Neural cell (in vitro differentiated cells): Measurements from ENCODE around the gene CCDC9. TPM values are rescaled to one million over a fixed set of nuclear protein-coding genes. Genes with fewer than 3 reads are reported as not detected.
A peak's percentile ranks its signal among the peaks of the same experiment; 100 is the strongest.
"Not testable (repeated sequence)": the region's sequence is repeated elsewhere in the genome, so short reads cannot be mapped to it uniquely, and the experiment has no call there.

Experiments
- H2AFZ ChIP-seq: fragments of 200-600, 300-800 bp; sonication (generic), shearing (Covaris generic); 2 replicates; pipeline ENCODE4 v1.6.0; 2014; ENCODE audit warnings: low read depth, mild to moderate bottlenecking, antibody characterized with exemption, low read length, moderate library complexity
- H3F3A ChIP-seq: fragments of 200-600 bp; shearing (Covaris generic); 2 replicates; pipeline ENCODE4 v1.6.1; 2016; ENCODE audit warnings: mild to moderate bottlenecking, moderate library complexity, mixed read lengths, antibody characterized with exemption, low read length; ENCODE audit not compliant: insufficient read depth, poor library complexity, severe bottlenecking
- H3K27ac ChIP-seq: fragments of 200-600, 300-800 bp; sonication (generic), shearing (Covaris generic); 2 replicates; pipeline ENCODE4 v1.5.1; 2014; ENCODE audit warnings: mild to moderate bottlenecking, low read length, moderate library complexity
- H3K27me3 ChIP-seq: fragments of 300-800, 200-600 bp; sonication (generic), shearing (Covaris generic); 2 replicates; pipeline ENCODE4 v1.6.0; 2014; ENCODE audit warnings: mild to moderate bottlenecking, low read depth, low read length, moderate library complexity; ENCODE audit not compliant: insufficient read depth
- H3K36me3 ChIP-seq: fragments of 300-800, 200-600 bp; sonication (generic), shearing (Covaris generic); 2 replicates; pipeline ENCODE4 v1.5.1; 2014; ENCODE audit warnings: mild to moderate bottlenecking, antibody characterized with exemption, low read length, moderate library complexity; ENCODE audit not compliant: insufficient read depth
- H3K4me2 ChIP-seq: fragments of 300-800, 200-600 bp; sonication (generic), shearing (Covaris generic); 2 replicates; pipeline ENCODE4 v1.6.0; 2014; ENCODE audit warnings: mild to moderate bottlenecking, low read length
- H3K4me3 ChIP-seq: fragments of 300-800, 200-600 bp; sonication (generic), shearing (Covaris generic); 2 replicates; pipeline ENCODE4 v1.5.1; 2014; ENCODE audit warnings: mild to moderate bottlenecking, low read length, moderate library complexity
- H3K79me2 ChIP-seq: fragments of 200-600 bp; shearing (Covaris generic); replicated peaks from 2 replicates; pipeline ENCODE4 v1.6.0; 2014; ENCODE audit warnings: mild to moderate bottlenecking, low read length, moderate library complexity; ENCODE audit not compliant: insufficient read depth
- H3K9ac ChIP-seq: fragments of 300-800, 200-600 bp; sonication (generic), shearing (Covaris generic); 2 replicates; pipeline ENCODE4 v1.6.1; 2016; ENCODE audit warnings: mild to moderate bottlenecking, low read length, mixed read lengths
- H3K9me2 ChIP-seq: fragments of 200-600 bp; shearing (Covaris generic); 2 replicates; pipeline ENCODE4 v1.6.1; 2016; ENCODE audit warnings: mild to moderate bottlenecking, low read length, mixed read lengths; ENCODE audit not compliant: insufficient read depth
- H3K9me3 ChIP-seq: fragments of 200-600, 300-800 bp; sonication (generic), shearing (Covaris generic); 2 replicates; pipeline ENCODE4 v1.6.1; 2016; ENCODE audit warnings: mild to moderate bottlenecking, mixed run types, low read length, moderate library complexity, mixed read lengths
- H4K20me1 ChIP-seq: fragments of 200-600 bp; shearing (Covaris generic); 2 replicates; pipeline ENCODE4 v1.6.1; 2016; ENCODE audit warnings: mild to moderate bottlenecking, mixed run types; ENCODE audit not compliant: insufficient read depth
- CTCF ChIP-seq: fragments of 450-650 bp; IDR thresholded peaks from 2 replicates; pipeline ENCODE4 v1.5.1; 2014; ENCODE audit warnings: antibody characterized with exemption, mild to moderate bottlenecking, moderate library complexity; ENCODE audit not compliant: poor library complexity, severe bottlenecking
- EZH2 ChIP-seq: fragments of 200-600, 300-800 bp; shearing (Covaris generic), sonication (generic); IDR thresholded peaks from 2 replicates; pipeline ENCODE4 v1.6.1; 2014; ENCODE audit warnings: antibody characterized with exemption, low read length, borderline replicate concordance, mild to moderate bottlenecking; ENCODE audit not compliant: insufficient read depth, poor library complexity, severe bottlenecking
- MXI1 ChIP-seq: fragments of 450-650 bp; conservative IDR thresholded peaks from 2 replicates; pipeline ENCODE4 v1.6.1; 2014; ENCODE audit warnings: antibody characterized with exemption, mild to moderate bottlenecking; ENCODE audit not compliant: poor library complexity, severe bottlenecking
- POLR2AphosphoS5 ChIP-seq: IDR thresholded peaks from 2 replicates; pipeline ENCODE4 v1.6.1; 2012
- RAD21 ChIP-seq: fragments of 450-650 bp; conservative IDR thresholded peaks from 2 replicates; pipeline ENCODE4 v1.6.1; 2014; ENCODE audit warnings: antibody characterized with exemption, mild to moderate bottlenecking, moderate library complexity
- REST ChIP-seq: IDR thresholded peaks from 2 replicates; pipeline ENCODE4 v1.6.1; 2012; ENCODE audit warnings: borderline replicate concordance
- SMC3 ChIP-seq: fragments of 450-650 bp; conservative IDR thresholded peaks from 2 replicates; pipeline ENCODE4 v1.6.1; 2014; ENCODE audit warnings: antibody characterized with exemption, mild to moderate bottlenecking, moderate library complexity; ENCODE audit not compliant: poor library complexity
- polyA plus RNA-seq: library from polyadenylated mRNA; depleted of rRNA; stranded (reverse); fragments of >200 nt; gene quantifications from 2 replicates; pipeline ENCODE4 v1.2.3, GENCODE V29; 2014

The CCDC9 gene
- polyA plus RNA-seq, 1 donor from 2014 or later: 2.1 TPM

- no peaks in the 10 kb centered on the region for H3K9me3 ChIP-seq
- no peak for TF ChIP-seq MXI1
- no peak for TF ChIP-seq SMC3
- no peak for TF ChIP-seq POLR2AphosphoS5
- TF ChIP-seq EZH2: no peak
- no peak for TF ChIP-seq RAD21
- no peak for TF ChIP-seq CTCF
- no peak for TF ChIP-seq REST
- H3K36me3 ChIP-seq: no peaks in the 10 kb centered on the region
- peak overlapping the region; percentile 76 for H3K9ac ChIP-seq
- H3F3A ChIP-seq: no peaks in the 10 kb centered on the region
- H4K20me1 ChIP-seq: no peaks in the 10 kb centered on the region
- H3K79me2 ChIP-seq: no peaks in the 10 kb centered on the region
- no peaks in the 10 kb centered on the region for H3K9me2 ChIP-seq
- H3K27me3 ChIP-seq: no peaks in the 10 kb centered on the region
- peak overlapping the region; percentile 88 for H3K4me2 ChIP-seq
- H2AFZ ChIP-seq: peak overlapping the region; percentile 2
- peak overlapping the region; percentile 73 for H3K27ac ChIP-seq
- H3K4me3 ChIP-seq: peak overlapping the region; percentile 77
Measured at GRCh38 chr19:47275791-47276461, 19.6 kb downstream of the CCDC9 start.

GRCh38 chr19:47276513-47276912 is 20.2 kb downstream of the CCDC9 start:
- H3K36me3 ChIP-seq, H3K79me2 ChIP-seq, H4K20me1 ChIP-seq, H3K27me3 ChIP-seq, H3K9me2 ChIP-seq, H2AFZ ChIP-seq, H3F3A ChIP-seq, H3K4me2 ChIP-seq, H3K27ac ChIP-seq, H3K9me3 ChIP-seq: not testable (repeated sequence)
- Histone ChIP-seq H3K9ac (peak overlapping the region; percentile 76), H3K4me3 (peak overlapping the region; percentile 77)

- Histone ChIP-seq H3K9me3 (no peaks in the 10 kb centered on the region), H3F3A (no peaks in the 10 kb centered on the region), H3K4me3 (no peak overlapping the region), H2AFZ (no peak overlapping the region), H3K36me3 (no peaks in the 10 kb centered on the region), H3K27ac (no peak overlapping the region), H3K27me3 (no peaks in the 10 kb centered on the region), H3K9ac (no peak overlapping the region), H4K20me1 (no peaks in the 10 kb centered on the region), H3K9me2 (no peaks in the 10 kb centered on the region), H3K79me2 (no peaks in the 10 kb centered on the region), H3K4me2 (no peak overlapping the region)
- no peak for TF ChIP-seq EZH2
- TF ChIP-seq CTCF: peak; percentile 16
Measured at GRCh38 chr19:47280183-47280797, 24.0 kb downstream of the CCDC9 start.
